ENCODE data around the gene NFKBIB.

Gene NFKBIB

GRCh38 chr19:38917921-38918491, 18.2 kb downstream of the NFKBIB start:
- TF ChIP-seq, protein P1, sequence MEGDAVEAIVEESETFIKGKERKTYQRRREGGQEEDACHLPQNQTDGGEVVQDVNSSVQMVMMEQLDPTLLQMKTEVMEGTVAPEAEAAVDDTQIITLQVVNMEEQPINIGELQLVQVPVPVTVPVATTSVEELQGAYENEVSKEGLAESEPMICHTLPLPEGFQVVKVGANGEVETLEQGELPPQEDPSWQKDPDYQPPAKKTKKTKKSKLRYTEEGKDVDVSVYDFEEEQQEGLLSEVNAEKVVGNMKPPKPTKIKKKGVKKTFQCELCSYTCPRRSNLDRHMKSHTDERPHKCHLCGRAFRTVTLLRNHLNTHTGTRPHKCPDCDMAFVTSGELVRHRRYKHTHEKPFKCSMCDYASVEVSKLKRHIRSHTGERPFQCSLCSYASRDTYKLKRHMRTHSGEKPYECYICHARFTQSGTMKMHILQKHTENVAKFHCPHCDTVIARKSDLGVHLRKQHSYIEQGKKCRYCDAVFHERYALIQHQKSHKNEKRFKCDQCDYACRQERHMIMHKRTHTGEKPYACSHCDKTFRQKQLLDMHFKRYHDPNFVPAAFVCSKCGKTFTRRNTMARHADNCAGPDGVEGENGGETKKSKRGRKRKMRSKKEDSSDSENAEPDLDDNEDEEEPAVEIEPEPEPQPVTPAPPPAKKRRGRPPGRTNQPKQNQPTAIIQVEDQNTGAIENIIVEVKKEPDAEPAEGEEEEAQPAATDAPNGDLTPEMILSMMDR (conservative IDR thresholded peaks at IDR 0.05; ENCODE audit: low read depth): no peak
- H3K27ac ChIP-seq: peak overlapping the region; percentile 41
- ChIA-PET CTCF (interaction anchor here (0.7 kb wide), 2 partner anchors 318 to 683 kb away, joined by 3 read pairs; no protein-coding TSS in a partner anchor), POLR2A (ENCODE audit: low non-redundant PET) (interaction anchor here (0.5 kb wide), 1 partner anchor 384 kb away, joined by 4 read pairs; no protein-coding TSS in a partner anchor)
- peak; percentile 30 for DNase-seq (ENCODE audit: low spot score)

GRCh38 chr19:38918526-38918925, 18.8 kb downstream of the NFKBIB start:
- DNase-seq (ENCODE audit: low spot score): no peak
- ChIA-PET POLR2A (ENCODE audit: low non-redundant PET) (interaction anchor here (0.5 kb wide), 1 partner anchor 385 kb away, joined by 4 read pairs; no protein-coding TSS in a partner anchor), CTCF (no interaction called here)
- TF ChIP-seq, protein P1 (conservative IDR thresholded peaks at IDR 0.05; ENCODE audit: low read depth): no peak
- peak overlapping the region; percentile 41 for H3K27ac ChIP-seq

DNA sequence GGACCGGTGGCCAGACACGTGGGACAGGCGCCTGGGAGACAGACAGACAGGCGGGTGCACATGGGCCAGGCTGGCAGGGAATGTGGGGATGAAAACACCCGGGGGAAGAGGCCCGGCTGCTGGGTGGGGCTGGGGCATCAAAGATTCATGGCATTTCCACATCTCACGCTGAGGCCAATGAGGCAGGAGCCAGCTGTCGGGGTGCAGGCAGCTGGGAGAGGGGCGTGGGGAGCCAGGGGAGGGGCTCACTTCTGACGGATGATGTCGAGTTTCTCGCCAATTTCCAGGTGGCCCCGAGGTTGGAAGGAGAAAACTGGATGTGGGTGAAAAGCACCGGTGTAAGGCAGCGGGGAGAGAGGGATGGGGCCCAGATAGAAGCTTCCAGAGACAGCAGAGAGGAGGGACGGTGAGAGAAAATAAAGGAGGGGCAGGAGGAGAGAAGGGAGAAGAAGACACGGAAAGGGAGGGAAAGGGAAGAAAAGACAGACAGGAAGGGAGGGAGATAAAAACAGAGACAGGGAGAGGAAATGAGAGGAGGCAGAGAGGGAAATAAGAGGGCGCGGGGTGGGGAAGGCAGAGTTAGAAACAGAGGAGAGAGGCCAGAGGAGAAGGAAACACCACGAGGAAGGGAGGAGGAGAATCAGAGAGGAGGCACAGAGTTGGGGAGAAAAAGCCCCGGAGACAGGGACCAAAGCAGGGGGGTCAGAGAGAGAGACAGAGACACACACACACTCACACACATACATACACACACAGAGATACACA, 20.2 kb downstream of the NFKBIB start:
- POLR2A ChIA-PET (ENCODE audit: low non-redundant PET): no interaction called here
- H3K27ac ChIP-seq: peak overlapping the region; percentile 44
- DNase-seq (ENCODE audit: low spot score): no peak
- CTCF ChIA-PET: interaction anchor here (0.6 to 0.9 kb wide), 2 partner anchors 11 to 25 kb away, joined by 3 read pairs; partner anchors contain the start of genes MRPS12 and SARS2
- TF ChIP-seq, protein P1 (conservative IDR thresholded peaks at IDR 0.05; ENCODE audit: low read depth): no peak

DNA sequence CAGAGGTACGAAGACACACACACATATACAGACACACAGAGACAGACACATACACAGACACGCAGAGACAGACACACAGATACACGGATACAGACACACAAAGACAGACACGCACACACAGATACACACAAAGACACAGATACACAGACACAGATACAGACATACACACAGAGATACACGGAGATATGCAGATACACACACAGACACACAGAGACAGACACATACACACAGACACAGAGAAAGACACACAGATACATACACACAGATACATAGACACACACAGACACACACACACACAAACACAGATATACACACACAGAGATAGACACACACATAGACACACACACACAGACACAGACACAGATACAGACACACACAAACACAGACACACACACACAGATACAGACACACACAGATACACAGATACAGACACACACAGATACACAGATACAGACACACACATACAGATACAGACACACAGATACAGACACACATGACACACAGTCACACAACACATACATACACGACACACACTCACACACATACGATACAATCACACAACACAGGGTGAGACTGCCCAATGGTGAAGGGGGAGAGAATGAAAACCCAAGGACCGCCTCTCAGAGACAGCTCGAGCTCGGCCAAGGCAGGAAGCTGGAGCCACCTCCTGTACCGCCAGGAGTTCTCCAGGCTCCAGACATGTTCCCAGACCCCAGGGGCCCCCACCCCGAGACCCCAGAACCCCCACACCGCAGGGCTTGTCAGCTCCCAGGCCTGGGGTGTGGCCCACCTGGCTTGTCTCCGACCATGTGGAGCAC, 21.0 kb downstream of the NFKBIB start:
- DNase-seq (ENCODE audit: low spot score): no peak
- H3K27ac ChIP-seq: peak overlapping the region; percentile 13; the same call in 1 of the 2 replicates
- CTCF ChIA-PET: no interaction called here
- POLR2A ChIA-PET (ENCODE audit: low non-redundant PET): no interaction called here
- TF ChIP-seq, protein P1 (conservative IDR thresholded peaks at IDR 0.05; ENCODE audit: low read depth): no peak

DNA sequence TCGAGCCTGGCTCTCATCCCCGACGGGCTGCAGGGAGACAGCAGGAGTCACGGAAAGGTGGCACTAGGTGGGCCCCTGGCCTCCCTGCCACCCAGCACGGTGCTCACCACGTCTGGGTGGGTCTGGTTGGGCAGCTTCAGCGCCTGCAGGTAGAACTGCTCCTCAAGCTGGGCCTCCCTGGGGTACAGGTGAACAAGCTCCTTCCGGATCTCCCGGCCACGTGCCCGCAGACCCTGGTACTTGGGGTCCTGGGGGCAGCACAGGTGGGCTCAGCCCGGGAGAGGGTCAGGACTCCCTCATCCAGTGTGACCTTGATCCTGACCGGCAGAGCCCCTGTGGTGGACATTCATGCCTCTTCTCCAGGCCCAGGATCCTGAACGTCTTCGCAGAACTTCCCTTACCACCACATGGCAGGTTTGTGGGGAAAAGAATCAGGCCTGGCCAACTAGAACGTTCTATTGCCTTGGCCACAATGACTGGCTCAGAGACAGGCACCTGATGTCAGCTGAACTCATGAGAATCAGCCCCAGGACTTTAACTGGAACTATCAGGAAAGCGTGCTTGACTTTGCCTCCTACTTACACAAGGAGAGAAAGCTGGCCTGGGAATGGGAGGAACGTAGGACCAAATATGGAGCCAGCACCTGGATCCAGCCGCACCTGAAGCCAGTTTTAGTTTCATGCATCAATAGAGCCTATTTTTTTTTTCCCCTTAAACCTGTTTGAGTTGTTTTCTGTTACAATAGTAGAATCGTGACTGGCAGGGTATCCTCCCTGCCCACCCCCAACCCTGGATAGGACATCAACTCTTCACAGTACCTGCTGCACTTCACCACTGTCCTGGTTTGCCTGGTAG, 21.9 kb downstream of the NFKBIB start:
- peak overlapping the region; percentile 13; the same call in 1 of the 2 replicates for H3K27ac ChIP-seq
- DNase-seq (ENCODE audit: low spot score): no peak
- CTCF ChIA-PET: no interaction called here
- TF ChIP-seq, protein P1 (conservative IDR thresholded peaks at IDR 0.05; ENCODE audit: low read depth): no peak
- POLR2A ChIA-PET (ENCODE audit: low non-redundant PET): no interaction called here

Measured in RWPE1 (cell line).